Dedifferentiated amniotic fluid mesenchymal stem cell (primary cell): ENCODE measurements around the gene NUMBL.
"Not testable (repeated sequence)": the region's sequence is repeated elsewhere in the genome, so short reads cannot be mapped to it uniquely, and the experiment has no call there.

Experiments used
- DNase-seq: peaks from one replicate; pipeline ENCODE4 v3.0.0-alpha.2; 2016; ENCODE audit errors: extremely low spot score

The NUMBL gene

GRCh38 chr19:40663695-40664692 lies 26.5 kb downstream of the NUMBL start:
- DNase-seq: no peak

DNA sequence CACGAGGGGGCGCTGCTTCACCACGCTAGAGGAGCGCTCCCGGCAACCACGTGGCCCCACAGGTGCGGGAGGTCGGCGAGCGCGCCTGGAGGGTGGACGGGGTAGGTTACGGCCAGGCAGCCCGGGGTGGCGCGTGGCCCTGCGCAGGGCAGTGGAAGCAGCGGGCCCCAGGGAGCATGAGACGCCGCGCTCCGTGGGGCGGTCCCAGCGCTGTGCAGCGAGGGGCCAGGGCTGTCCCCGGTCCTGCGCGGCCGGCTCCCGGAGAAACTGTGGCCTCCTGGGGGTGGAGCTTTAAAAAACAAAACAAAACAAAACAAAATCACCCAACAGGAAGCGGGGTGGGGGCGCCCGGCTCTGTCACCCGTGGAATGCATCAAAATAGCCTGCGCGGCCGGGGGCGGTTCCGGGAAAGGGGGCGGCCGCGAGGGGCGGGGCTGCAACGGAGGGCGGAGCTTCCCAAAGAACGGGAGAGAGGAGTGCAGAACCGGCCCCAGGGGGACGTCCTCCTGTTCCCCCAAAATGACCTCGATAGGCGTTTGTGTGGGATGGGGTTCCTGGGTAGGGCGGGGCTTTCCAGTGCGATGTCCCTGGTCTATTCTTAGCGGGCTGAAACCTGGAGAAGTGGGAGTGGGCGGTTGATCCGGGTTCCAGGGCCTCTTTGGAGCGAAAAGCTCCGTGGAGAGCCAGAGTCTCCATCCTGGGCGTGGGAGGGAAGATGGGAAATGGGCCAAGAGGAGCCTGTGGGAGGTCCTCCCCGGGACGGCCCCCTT lies 27.3 kb downstream of the NUMBL start:
- peak; percentile 74 for DNase-seq

DNA sequence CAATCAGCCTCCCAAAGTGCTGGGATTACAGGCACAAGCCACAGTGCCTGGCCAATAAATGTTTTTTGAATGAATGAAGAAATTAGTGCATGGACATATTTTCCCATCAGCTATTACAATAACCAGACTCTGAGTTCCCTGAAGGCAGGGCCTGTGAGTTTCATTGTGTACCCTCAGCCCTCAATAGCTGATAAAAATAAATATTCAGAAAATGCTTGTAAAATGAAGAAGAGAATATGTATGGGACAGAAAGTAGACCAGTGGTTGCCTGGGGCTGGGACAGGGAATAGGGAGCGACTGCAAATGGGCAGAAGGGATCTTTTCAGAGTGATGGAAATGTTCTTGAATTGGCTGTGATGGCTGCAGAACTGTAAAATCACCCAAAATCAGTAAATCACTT lies 28.8 kb downstream of the NUMBL start:
- DNase-seq: no peak

GRCh38 chr19:40659566-40659965 lies 30.9 kb downstream of the NUMBL start:
- DNase-seq: no peak

- no peak for DNase-seq
Measured at GRCh38 chr19:40659116-40659515, 31.3 kb downstream of the NUMBL start.

DNA sequence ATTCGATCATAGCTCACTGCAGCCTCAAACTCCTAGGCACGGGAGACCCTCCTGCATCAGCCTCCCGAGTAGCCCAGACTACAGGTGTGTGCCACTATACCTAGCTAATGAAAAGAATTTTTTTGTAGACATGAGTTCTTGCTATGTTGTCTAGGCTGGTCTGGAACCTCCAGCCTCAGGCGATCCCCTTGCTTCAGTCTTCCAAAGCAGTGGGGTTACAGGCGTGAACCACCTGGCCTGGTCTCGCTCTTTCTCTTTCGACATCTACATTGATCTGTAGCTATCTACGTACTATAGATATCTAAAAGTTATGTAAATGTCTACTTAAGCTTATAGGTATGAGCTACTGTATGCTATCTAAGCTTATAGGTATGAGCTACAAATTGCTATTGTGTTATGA lies 32.4 kb downstream of the NUMBL start:
- DNase-seq: no peak

DNA sequence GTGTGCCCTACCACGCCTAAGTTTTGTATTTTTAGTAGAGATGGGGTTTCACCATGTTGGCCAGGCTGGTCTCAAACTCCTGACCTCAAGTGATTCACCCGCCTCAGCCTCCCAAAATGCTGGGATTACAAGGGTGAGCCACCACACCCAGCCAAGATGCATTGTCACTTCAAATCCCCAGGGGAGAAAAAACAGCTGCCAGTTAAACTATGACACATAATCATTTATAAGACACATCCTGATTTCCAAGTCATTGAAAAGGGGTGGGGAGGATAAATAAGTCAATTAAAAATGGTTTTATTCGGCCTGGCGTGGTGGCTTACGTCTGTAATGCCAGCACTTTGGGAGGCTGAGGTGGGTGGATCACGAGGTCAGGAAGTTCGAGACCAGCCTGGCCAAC lies 34.8 kb downstream of the NUMBL start:
- DNase-seq: not testable (repeated sequence)

GRCh38 chr19:40652303-40652702 lies 38.1 kb downstream of the NUMBL start:
- not testable (repeated sequence) for DNase-seq

- peak; percentile 86 for DNase-seq
Measured at GRCh38 chr19:40650749-40651305, 39.6 kb downstream of the NUMBL start.

GRCh38 chr19:40649903-40650675 lies 40.4 kb downstream of the NUMBL start:
- not testable (repeated sequence) for DNase-seq

DNA sequence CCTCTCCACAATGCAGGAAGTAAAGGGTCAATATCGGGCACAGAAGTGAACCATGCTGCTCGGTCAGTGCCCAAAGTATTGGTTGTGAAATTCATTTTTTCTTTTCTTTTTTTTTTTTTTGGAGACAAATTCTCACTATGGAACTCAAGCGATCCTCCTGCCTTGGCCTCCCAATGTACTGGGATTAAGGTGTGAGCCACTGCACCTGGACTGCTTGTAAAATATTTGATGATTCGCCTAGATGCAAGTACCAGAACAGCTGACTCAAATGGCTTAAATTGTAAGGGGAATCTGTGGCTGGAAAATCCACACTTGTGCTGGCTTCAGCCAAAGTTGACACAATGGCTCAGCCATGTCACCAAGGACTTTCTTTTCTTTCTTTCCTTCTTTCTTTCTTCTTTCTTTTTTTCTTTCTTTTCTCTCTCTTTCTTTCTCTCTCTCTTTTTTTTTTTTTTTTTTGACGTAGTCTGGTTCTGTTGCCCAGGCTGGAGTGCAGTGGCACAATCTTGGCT lies 43.7 kb downstream of the NUMBL start:
- no peak for DNase-seq

- no peak for DNase-seq
Measured at GRCh38 chr19:40642757-40643305, 47.6 kb downstream of the NUMBL start.

DNA sequence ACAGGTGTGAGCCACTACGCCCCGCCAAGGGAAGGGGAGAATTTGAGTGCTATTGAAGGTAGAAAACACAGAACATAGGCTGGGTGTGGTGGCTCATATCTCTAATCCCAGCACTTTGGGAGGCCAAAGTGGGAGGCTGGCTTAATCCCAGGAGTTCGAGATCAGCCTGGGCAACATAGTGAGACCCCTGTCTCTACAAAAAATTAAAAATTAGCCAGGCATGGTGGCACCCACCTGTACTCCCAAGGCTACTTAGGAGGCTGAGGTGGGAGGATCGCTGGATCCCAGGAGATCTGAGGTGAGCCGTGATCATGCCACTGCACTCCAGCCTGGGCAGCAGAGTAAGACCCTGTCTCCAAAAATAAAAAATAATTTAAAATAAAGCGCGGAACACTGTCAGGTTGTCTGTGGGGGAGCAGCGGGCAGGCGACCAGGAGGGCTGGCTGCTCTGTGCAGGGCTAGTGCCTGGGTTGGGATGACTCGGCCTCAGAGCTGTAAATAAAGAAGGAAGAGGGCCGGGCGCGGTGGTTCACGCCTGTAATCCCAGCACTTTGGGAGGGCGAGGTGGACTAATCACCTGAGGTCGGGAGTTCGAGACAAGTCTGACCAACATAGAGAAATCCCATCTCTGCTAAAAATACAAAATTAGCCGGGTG lies 48.3 kb downstream of the NUMBL start:
- no peak for DNase-seq

- DNase-seq: no peak
Measured at GRCh38 chr19:40641281-40641680, 49.2 kb downstream of the NUMBL start.

- DNase-seq: no peak
Measured at GRCh38 chr19:40640744-40641143, 49.7 kb downstream of the NUMBL start.

DNA sequence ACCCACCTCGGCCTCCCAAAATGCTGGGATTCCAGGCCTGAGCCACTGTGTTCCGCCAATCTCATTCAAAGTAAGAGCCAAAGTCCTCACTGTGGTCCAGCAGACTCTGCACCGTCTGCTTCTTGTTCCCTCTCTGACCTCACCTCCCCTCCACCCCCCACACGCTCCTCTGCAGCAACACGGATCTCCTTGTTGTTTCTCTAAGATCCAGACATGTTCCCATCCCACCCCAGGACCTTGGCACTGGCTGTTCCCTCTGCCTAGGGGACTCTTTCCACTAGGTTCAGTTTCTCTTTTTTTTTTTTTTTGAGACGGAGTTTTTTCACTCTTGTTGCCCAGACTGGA lies 50.8 kb downstream of the NUMBL start:
- DNase-seq: no peak

DNA sequence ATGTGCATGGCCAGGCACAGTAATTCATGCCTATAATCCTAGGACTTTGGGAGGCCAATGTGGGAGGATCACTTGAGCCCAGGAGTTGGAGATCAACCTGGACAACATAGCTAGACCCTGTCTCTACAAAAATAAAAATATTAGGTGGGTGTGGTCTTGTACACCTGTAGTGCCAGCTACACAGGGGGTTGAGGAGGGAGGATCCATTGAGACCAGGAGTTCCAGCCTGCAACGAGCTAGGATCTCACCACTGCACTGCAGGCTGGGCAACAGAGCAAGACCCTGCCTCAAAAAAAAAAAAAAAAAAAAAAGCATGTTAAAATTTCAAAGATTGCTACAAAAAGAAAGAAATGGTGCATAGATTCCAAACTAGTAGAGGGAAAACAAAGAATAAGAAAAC lies 52.1 kb downstream of the NUMBL start:
- no peak for DNase-seq

DNA sequence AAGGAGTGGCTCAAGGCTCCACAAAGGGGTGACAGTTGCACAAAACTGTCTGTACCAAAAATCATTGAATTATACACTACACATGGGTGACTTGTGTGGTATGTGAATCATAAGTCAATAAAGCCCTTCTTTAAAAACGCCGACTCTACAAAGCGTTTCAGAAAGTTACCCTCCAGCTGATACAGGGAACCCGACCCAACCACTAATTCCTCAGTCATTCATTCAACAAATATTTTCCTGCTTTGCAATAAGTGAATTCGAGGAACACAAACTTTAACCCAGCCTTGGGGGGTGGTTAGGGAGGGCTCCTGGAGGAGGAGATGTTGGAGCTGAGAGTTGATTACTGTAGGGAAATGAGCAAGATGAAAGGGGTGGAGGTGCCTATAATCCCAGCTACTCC lies 57.2 kb downstream of the NUMBL start:
- DNase-seq: peak; percentile 33

DNA sequence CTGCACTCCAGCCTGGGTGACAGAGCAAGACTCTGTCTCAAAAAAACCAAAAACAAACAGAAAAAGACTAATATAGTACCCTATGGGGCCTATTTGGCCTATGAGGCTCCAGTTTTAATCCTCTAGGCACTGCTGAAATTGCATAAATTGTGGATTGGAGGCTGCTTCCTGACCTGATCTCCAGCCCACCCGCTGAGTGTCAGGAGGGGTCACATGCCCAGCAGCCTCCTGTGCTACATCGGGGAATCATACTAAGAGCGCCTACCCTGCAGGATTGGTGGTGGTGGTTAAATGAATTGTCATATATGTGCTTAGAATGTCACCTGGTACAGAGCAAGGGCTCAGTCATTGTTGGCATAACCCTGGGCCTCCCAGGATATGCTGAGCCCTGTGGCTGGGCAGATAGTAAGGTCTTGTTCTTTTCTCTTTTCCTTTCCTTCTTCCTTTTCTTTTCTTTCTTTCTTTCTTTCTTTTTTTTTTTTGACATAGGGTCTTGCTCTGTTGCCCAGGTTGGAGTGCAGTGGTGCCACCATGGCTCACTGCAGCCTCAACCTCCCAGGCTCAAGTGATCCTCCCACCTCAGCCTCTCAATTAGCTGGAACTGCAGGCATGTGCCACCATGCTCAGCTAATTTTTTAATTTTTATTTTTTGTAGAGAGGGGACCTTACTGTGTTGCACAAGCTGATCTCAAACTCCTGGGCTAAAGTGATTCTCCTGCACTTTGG lies 58.0 kb downstream of the NUMBL start:
- no peak for DNase-seq

DNA sequence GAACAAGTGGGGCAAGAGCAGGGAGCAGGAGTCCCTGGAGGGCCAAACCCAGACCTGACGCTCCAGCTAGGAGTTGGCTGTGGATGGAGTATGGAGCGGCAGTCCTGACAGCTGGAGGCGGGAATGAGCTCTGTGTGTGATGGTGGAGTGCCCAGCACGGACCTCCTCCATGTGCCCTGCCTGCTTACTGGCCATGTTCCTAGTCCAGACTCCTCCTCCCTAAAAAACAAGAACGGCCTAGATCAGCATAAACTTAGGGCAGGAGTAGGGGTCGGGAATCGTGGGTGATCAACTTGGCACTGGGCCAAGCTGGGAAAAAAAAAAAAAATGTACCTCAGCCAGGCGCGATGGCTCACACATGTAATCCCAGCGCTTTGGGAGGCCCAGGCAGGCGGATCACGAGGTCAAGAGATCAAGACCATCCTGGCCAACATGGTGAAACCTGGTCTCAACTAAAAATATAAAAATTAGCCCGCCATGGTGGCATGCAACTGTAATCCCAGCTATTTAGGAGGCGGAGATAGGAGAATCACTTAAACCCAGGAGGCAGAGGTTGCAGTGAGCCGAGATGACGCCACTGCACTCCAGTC lies 59.8 kb downstream of the NUMBL start:
- DNase-seq: no peak
